ENCODE data around the gene MIPEP.

The MIPEP gene

DNA sequence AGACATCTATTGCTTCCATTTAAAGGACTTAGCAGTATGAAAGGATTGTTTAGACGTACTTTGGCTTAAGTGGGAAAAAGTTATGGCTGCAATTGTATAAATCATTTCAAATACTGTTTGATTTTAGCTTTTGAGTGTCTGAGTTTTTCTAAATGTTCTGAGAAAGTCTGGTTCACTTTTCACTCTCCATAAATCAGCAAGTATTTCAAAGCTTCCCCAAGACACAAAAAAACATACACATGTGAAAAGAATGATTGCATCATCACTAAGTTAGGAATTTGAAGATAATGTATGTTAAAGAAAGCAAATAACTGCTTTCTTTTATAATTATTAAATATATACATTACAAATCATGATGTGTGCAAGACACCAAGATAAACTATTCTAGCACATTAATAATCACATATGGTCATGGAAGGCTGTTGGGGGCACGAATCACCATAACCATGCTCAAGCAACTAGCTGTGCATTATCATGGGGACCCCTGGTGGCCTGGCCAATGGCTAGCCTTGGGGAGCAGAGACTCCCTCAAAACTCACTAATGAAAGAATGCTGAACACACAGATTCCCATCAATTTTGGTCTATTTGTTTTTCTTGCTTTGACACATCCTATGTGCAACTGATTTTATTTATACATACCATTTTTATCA is 111.1 kb downstream of the MIPEP start:
- no peak overlapping the region for H3K4me3 ChIP-seq (ENCODE audit: low read depth, low read length)
- TF ChIP-seq, protein P1, sequence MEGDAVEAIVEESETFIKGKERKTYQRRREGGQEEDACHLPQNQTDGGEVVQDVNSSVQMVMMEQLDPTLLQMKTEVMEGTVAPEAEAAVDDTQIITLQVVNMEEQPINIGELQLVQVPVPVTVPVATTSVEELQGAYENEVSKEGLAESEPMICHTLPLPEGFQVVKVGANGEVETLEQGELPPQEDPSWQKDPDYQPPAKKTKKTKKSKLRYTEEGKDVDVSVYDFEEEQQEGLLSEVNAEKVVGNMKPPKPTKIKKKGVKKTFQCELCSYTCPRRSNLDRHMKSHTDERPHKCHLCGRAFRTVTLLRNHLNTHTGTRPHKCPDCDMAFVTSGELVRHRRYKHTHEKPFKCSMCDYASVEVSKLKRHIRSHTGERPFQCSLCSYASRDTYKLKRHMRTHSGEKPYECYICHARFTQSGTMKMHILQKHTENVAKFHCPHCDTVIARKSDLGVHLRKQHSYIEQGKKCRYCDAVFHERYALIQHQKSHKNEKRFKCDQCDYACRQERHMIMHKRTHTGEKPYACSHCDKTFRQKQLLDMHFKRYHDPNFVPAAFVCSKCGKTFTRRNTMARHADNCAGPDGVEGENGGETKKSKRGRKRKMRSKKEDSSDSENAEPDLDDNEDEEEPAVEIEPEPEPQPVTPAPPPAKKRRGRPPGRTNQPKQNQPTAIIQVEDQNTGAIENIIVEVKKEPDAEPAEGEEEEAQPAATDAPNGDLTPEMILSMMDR (IDR thresholded peaks at IDR 0.05; ENCODE audit: insufficient read depth, low read depth, low read length, missing control alignments) = peak; percentile 18
- DNase-seq (ENCODE audit: low read depth) = no peak

DNA sequence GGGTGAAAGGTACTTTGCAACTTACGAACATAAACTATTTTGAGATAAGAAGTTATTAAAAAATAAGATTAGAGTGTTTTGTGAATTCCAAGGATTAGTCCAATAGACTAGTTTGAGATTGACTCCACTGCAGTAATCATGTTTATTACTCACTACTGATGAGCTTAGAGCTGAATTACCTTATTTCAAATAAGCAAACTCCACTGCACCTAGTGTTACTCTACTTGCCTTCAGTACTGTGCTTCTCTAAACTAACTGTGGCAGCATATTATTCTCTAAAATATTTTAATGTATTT is 111.7 kb downstream of the MIPEP start:
- TF ChIP-seq, protein P1 (IDR thresholded peaks at IDR 0.05; ENCODE audit: insufficient read depth, low read depth, low read length, missing control alignments) = no peak
- no peak for DNase-seq (ENCODE audit: low read depth)
- no peak overlapping the region for H3K4me3 ChIP-seq (ENCODE audit: low read depth, low read length)

DNA sequence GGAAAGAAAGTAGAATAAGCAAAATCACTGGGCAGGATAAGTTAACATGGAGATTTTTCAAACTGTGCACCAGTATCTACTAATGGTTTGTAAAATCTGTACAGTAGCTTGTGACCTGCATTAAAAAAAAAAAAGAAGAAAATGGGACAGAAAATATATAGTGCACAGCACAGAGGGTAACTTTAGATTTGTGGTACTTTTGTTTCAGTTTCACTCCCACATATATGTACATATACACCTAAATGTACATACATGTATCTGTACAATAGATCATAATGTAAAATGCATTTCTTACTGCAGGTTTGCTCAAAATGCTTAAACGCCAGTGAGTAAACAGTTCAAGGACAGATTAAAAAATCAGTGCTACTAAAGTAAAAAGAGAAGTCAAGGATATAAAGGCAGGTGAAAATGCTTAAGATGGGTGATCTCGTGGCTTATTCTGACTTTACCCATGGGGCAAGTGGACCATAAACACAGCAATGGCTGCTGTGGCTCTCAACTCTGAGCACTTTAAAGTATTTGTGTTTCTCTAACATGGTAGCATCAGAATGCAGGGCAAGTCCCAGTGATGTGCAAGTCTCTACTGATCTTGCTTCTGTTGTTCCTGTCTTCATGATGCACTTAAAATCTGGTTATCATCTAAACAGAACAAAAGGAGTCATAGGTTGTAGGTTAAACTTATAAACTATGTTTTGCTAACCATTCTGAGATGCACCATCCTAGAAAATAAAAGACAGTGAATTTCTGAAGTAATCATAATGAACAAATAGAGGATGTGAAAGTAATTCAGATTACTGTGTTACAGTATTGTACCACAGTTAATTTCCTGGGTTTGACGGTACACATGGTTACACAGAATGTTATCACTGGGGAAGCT is 112.3 kb downstream of the MIPEP start:
- TF ChIP-seq, protein P1 (IDR thresholded peaks at IDR 0.05; ENCODE audit: insufficient read depth, low read depth, low read length, missing control alignments) = no peak
- DNase-seq (ENCODE audit: low read depth) = peak; percentile 76
- no peak overlapping the region for H3K4me3 ChIP-seq (ENCODE audit: low read depth, low read length)

DNA sequence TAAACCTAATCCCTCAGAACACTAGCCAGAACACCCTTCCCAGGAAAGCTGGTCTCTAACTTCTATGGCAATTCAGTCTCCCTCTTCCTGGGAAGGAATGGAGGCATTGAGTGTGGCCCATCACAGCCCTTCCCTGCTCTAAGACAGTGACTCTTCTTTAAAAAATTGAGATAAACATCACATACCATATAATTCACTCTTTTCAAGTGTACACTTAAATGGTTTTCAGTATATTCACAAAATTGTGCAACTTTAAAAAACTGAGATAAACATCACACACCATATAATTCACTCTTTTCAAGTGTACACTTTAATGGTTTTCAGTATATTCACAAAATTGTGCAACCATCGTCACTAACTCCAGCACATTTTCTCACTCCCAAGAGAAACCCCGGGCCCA is 116.5 kb downstream of the MIPEP start:
- no peak overlapping the region for H3K4me3 ChIP-seq (ENCODE audit: low read depth, low read length)
- TF ChIP-seq, protein P1 (IDR thresholded peaks at IDR 0.05; ENCODE audit: insufficient read depth, low read depth, low read length, missing control alignments) = no peak
- DNase-seq (ENCODE audit: low read depth) = no peak

DNA sequence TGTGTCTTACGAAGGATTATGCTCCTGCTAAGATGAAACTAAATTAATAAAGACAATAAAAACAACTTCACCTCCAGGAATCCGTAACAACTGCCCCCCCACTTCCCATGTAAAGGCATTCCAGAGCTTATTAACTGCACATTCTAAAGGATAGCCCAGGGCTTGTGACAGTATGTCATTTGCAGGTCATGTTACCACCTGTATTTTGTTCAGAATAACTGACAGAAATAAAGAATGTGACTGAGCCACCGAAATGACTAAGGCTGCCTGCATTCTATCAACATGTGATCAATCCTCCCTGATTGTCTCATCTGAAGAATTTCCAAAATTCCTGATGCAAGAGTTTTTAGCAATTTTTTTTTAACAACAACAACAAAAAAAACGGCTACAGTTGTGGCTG is 117.2 kb downstream of the MIPEP start:
- H3K4me3 ChIP-seq (ENCODE audit: low read depth, low read length) = no peak overlapping the region
- DNase-seq (ENCODE audit: low read depth) = no peak
- TF ChIP-seq, protein P1 (IDR thresholded peaks at IDR 0.05; ENCODE audit: insufficient read depth, low read depth, low read length, missing control alignments) = no peak

DNA sequence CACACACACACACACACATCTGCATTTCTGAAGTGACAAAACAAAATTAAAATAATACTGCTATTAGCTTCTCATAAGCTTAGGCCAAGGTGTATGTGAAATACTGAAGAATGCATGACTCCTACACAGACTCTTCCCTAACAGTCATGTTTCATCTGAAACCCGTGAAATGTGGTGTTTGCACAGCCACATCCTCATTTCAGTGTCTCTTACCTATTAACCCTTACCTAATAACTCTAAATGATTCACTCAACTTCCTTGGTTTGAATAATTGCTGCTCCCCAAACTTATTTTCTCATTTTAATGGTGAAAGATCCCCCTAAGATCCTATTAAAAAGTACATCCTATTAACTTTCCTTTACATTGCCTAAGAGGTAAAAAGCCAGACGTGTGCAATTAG is 117.6 kb downstream of the MIPEP start:
- peak; percentile 73 for DNase-seq (ENCODE audit: low read depth)
- no peak overlapping the region for H3K4me3 ChIP-seq (ENCODE audit: low read depth, low read length)
- TF ChIP-seq, protein P1 (IDR thresholded peaks at IDR 0.05; ENCODE audit: insufficient read depth, low read depth, low read length, missing control alignments) = no peak
